ENCODE results near the gene NRXN2. TPM values are rescaled to one million over a fixed set of nuclear protein-coding genes. Genes with fewer than 3 reads are reported as not detected.
"Not testable (repeated sequence)": the region's sequence is repeated elsewhere in the genome, so short reads cannot be mapped to it uniquely, and the experiment has no call there.

The NRXN2 gene
- total RNA-seq, 1 donor from 2014 or later = 2.2 TPM

- H3K27ac ChIP-seq = no peak overlapping the region
- Mint-ChIP-seq H3K27me3 (ENCODE audit: insufficient read depth, low read depth) (peaks cover 6% of the 10 kb centered on the region), H3K9me3 (peaks cover 4% of the 10 kb centered on the region), H3K4me1 (peaks cover 7% of the 10 kb centered on the region), H3K36me3 (peaks cover 2% of the 10 kb centered on the region), H3K27ac (no peak overlapping the region), H3K4me3 (no peak overlapping the region)
- peak; percentile 51 for DNase-seq (ENCODE audit: low spot score)
- no peaks in the 10 kb centered on the region for H4K20me1 ChIP-seq (ENCODE audit: low read depth)
- no peak overlapping the region for H3K9ac ChIP-seq
- no peak overlapping the region for H2AFZ ChIP-seq (replicated peaks)
- H3K4me1 ChIP-seq = peaks cover 10% of the 10 kb centered on the region
- H3K79me2 ChIP-seq (ENCODE audit: low read depth) = no peaks in the 10 kb centered on the region
- no peaks in the 10 kb centered on the region for H3K9me3 ChIP-seq (ENCODE audit: low read depth)
- no peak overlapping the region for H3K4me2 ChIP-seq
- H3K36me3 ChIP-seq = no peaks in the 10 kb centered on the region
- no peaks in the 10 kb centered on the region for H3F3A ChIP-seq (ENCODE audit: low read depth)
- no peak overlapping the region for H3K4me3 ChIP-seq
- H3K27me3 ChIP-seq = peaks cover 24% of the 10 kb centered on the region
- TF ChIP-seq EZH2 (IDR thresholded peaks at IDR 0.05) (no peak), EZH2phosphoT487 (IDR thresholded peaks at IDR 0.05) (no peak), CTCF (IDR thresholded peaks at IDR 0.05) (no peak)
Measured at GRCh38 chr11:64667154-64667745, 55.7 kb downstream of the NRXN2 start.

- Histone ChIP-seq H2AFZ (replicated peaks) (no peak overlapping the region), H3F3A (ENCODE audit: low read depth) (no peaks in the 10 kb centered on the region), H3K9me3 (ENCODE audit: low read depth) (no peaks in the 10 kb centered on the region), H3K9ac (no peak overlapping the region), H3K4me1 (peaks cover 10% of the 10 kb centered on the region), H3K27ac (no peak overlapping the region), H3K36me3 (no peaks in the 10 kb centered on the region), H3K79me2 (ENCODE audit: low read depth) (no peaks in the 10 kb centered on the region), H3K27me3 (peaks cover 13% of the 10 kb centered on the region), H3K4me2 (no peak overlapping the region), H3K4me3 (no peak overlapping the region), H4K20me1 (ENCODE audit: low read depth) (no peaks in the 10 kb centered on the region)
- peaks cover 4% of the 10 kb centered on the region for H3K9me3 Mint-ChIP-seq
- H3K27me3 Mint-ChIP-seq (ENCODE audit: insufficient read depth, low read depth) = peaks cover 5% of the 10 kb centered on the region
- TF ChIP-seq EZH2 (IDR thresholded peaks at IDR 0.05) (no peak), CTCF (IDR thresholded peaks at IDR 0.05) (no peak)
- H3K4me1 Mint-ChIP-seq = peaks cover 7% of the 10 kb centered on the region
- H3K36me3 Mint-ChIP-seq = peaks cover 2% of the 10 kb centered on the region
- no peak overlapping the region for H3K27ac Mint-ChIP-seq
- no peak for DNase-seq (ENCODE audit: low spot score)
- H3K4me3 Mint-ChIP-seq = no peak overlapping the region
Measured at GRCh38 chr11:64665411-64665821, 57.6 kb downstream of the NRXN2 start.

- not testable (repeated sequence) for H3K4me2 ChIP-seq; DNase-seq (ENCODE audit: low spot score); H3K4me3 ChIP-seq; H3K4me3 Mint-ChIP-seq; H3K27ac ChIP-seq; H3K9ac ChIP-seq; H3K4me1 ChIP-seq; H3K27me3 Mint-ChIP-seq (ENCODE audit: insufficient read depth, low read depth); H3F3A ChIP-seq (ENCODE audit: low read depth); H3K9me3 ChIP-seq (ENCODE audit: low read depth); H3K36me3 Mint-ChIP-seq; H4K20me1 ChIP-seq (ENCODE audit: low read depth); H3K4me1 Mint-ChIP-seq; H3K27ac Mint-ChIP-seq; H2AFZ ChIP-seq (replicated peaks); H3K9me3 Mint-ChIP-seq; H3K36me3 ChIP-seq; H3K79me2 ChIP-seq (ENCODE audit: low read depth)
- peaks cover 10% of the 10 kb centered on the region for H3K27me3 ChIP-seq
Measured at GRCh38 chr11:64664236-64664870, 58.6 kb downstream of the NRXN2 start.

GRCh38 chr11:64663656-64664055, 59.3 kb downstream of the NRXN2 start:
- Histone ChIP-seq H3K27ac (no peak overlapping the region), H3F3A (ENCODE audit: low read depth) (no peaks in the 10 kb centered on the region), H3K4me2 (no peak overlapping the region), H4K20me1 (ENCODE audit: low read depth) (no peaks in the 10 kb centered on the region), H3K4me1 (peaks cover 6% of the 10 kb centered on the region), H3K9ac (no peak overlapping the region), H3K27me3 (peaks cover 3% of the 10 kb centered on the region), H3K79me2 (ENCODE audit: low read depth) (no peaks in the 10 kb centered on the region), H3K9me3 (ENCODE audit: low read depth) (no peaks in the 10 kb centered on the region), H3K4me3 (no peak overlapping the region), H3K36me3 (no peaks in the 10 kb centered on the region), H2AFZ (replicated peaks) (no peak overlapping the region)
- DNase-seq (ENCODE audit: low spot score) = no peak
- Mint-ChIP-seq H3K4me1 (peaks cover 9% of the 10 kb centered on the region), H3K4me3 (no peak overlapping the region), H3K27ac (no peak overlapping the region), H3K27me3 (ENCODE audit: insufficient read depth, low read depth) (peaks cover 2% of the 10 kb centered on the region), H3K9me3 (peaks cover 2% of the 10 kb centered on the region), H3K36me3 (peaks cover 2% of the 10 kb centered on the region)
- TF ChIP-seq EZH2 (IDR thresholded peaks at IDR 0.05) = no peak
- TF ChIP-seq CTCF (IDR thresholded peaks at IDR 0.05) = no peak
- no peak for TF ChIP-seq EZH2phosphoT487 (IDR thresholded peaks at IDR 0.05)
